ENCODE measurements around the gene TMPO.
"Not testable (repeated sequence)": the region's sequence is repeated elsewhere in the genome, so short reads cannot be mapped to it uniquely, and the experiment has no call there.

TMPO gene

GRCh38 chr12:98533723-98534251 lies 18.4 kb downstream of the TMPO start:
- H3K4me3 ChIP-seq (replicated peaks in 1 of 2; ENCODE audit: low read depth in 2 of 2, low read length in 2 of 2): no peak overlapping the region
- peak; percentile 16 to 54 for DNase-seq (ENCODE audit: low read depth in 2 of 2)
- TF ChIP-seq CTCF (IDR thresholded peaks at IDR 0.05; ENCODE audit: low read depth, low read length): no peak

- TF ChIP-seq CTCF (IDR thresholded peaks at IDR 0.05; ENCODE audit: low read depth, low read length): no peak
- no peak for DNase-seq (ENCODE audit: low read depth in 2 of 2)
- no peak overlapping the region for H3K4me3 ChIP-seq (replicated peaks in 1 of 2; ENCODE audit: low read depth in 2 of 2, low read length in 2 of 2)
These were observed 22.6 kb downstream of the TMPO start for GRCh38 chr12:98538031-98538430.

- peak in 1 of 2 donors; percentile 5 for DNase-seq (ENCODE audit: low read depth in 2 of 2)
- H3K4me3 ChIP-seq (replicated peaks in 1 of 2; ENCODE audit: low read depth in 2 of 2, low read length in 2 of 2): no peak overlapping the region
- no peak for TF ChIP-seq CTCF (IDR thresholded peaks at IDR 0.05; ENCODE audit: low read depth, low read length)
These were observed 28.3 kb downstream of the TMPO start for GRCh38 chr12:98543701-98544100.

GRCh38 chr12:98544751-98545150 lies 29.4 kb downstream of the TMPO start:
- peak; percentile 26 to 37 for DNase-seq (ENCODE audit: low read depth in 2 of 2)
- TF ChIP-seq CTCF (IDR thresholded peaks at IDR 0.05; ENCODE audit: low read depth, low read length): no peak
- H3K4me3 ChIP-seq (replicated peaks in 1 of 2; ENCODE audit: low read depth in 2 of 2, low read length in 2 of 2): no peak overlapping the region

GRCh38 chr12:98549371-98550110 lies 34.2 kb downstream of the TMPO start:
- TF ChIP-seq CTCF (IDR thresholded peaks at IDR 0.05; ENCODE audit: low read depth, low read length): no peak
- DNase-seq (ENCODE audit: low read depth in 2 of 2): no peak

GRCh38 chr12:98551787-98552186 lies 36.4 kb downstream of the TMPO start:
- no peak overlapping the region for H3K4me3 ChIP-seq (replicated peaks in 1 of 2; ENCODE audit: low read depth in 2 of 2, low read length in 2 of 2)
- no peak for DNase-seq (ENCODE audit: low read depth in 2 of 2)
- TF ChIP-seq CTCF (IDR thresholded peaks at IDR 0.05; ENCODE audit: low read depth, low read length): no peak

More at GRCh38 chr12:98549371-98550110, 34.2 kb downstream of the TMPO start:
- H3K4me3 ChIP-seq (replicated peaks in 1 of 2; ENCODE audit: low read depth in 2 of 2, low read length in 2 of 2): no peak overlapping the region

GRCh38 chr12:98558097-98558496 lies 42.7 kb downstream of the TMPO start:
- H3K4me3 ChIP-seq (replicated peaks in 1 of 2; ENCODE audit: low read depth in 2 of 2, low read length in 2 of 2); DNase-seq (ENCODE audit: low read depth in 2 of 2): not testable (repeated sequence)
